NCI-H2196 treated with DMSO at 0.1 percent for 48 hours (cell line): ENCODE measurements around the gene APPL2.
"Not testable (repeated sequence)": the region's sequence is repeated elsewhere in the genome, so short reads cannot be mapped to it uniquely, and the experiment has no call there.

Source experiments
- DNase-seq: peaks from one replicate; lab custom pipeline; 2025; ENCODE audit not compliant: unreplicated experiment; lab: John Stamatoyannopoulos, UW

APPL2 gene

DNA sequence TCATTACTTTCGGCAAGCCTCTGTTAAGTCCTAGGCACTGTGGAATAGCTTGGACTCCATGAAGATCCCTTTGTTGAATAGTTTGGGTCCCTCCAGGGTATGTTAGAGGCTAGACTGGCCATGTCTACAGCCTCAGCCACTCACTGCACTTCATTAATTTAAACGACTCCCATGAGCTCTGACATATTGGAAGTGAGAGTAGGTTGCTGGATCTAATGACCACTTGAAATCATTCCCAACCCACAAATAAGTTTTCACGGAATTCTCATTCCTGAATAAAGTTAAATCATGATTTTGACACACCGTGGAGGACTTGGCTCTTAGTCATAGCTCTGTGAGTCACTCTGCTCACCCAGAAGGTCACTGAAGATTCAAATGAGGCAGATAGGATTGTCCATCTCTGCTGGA lies 21.4 kb upstream of the APPL2 start:
- DNase-seq = no peak

DNA sequence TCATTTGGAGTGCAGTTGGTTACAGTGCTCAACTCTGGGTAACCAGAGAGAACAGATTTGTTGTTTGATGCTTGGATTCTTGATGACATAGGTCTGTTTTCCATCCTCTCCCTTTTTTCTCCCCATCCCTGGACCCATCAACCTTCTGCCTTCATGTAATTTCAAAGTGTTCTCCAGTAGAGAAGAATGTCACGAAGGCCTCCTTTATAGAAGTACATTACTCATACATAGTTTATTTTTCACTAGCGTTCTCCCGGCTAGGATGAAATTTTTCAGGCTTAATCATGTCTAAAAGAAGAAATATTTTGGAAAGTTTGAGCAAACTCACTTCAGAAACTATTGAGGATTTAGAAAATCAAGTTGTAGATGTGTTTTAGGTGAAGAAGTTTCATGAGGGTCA lies 20.9 kb upstream of the APPL2 start:
- no peak for DNase-seq

DNA sequence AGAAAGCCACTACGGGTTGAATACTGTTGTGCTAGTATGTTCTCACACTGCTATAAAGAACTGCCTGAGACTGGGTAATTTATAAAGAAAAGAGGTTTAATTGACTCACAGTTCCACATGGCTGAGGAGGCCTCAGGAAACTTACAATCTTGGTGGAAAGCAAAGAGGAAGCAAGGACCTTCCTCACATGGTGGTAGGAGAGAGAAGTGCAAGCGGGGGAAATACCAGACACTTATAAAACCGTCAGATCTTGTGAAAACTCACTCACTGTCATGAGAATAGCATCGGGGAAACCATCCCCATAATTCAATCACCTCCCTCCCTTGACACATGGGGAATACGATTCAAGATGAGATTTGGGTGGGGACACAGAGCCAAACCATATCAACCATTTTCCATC lies 20.5 kb upstream of the APPL2 start:
- not testable (repeated sequence) for DNase-seq

DNA sequence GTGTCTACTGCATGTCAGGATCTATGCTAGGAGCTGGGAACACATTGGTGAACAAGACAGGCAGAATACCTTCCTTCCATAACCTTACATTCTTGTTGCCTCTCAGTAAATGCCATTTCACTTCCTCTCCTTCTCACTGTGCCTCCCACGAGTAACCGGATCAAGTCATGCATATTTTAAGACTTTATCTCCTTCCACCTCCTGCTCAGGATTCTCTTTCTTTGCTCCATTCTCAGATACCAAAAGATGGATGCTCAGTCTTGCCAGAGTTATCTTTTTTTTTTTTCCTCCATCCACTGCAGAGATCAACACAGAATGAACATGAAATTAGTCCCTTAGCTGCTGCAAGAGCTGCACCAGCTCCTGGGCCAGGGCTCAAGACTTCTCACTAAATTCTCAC lies 20.0 kb upstream of the APPL2 start:
- DNase-seq = no peak

DNA sequence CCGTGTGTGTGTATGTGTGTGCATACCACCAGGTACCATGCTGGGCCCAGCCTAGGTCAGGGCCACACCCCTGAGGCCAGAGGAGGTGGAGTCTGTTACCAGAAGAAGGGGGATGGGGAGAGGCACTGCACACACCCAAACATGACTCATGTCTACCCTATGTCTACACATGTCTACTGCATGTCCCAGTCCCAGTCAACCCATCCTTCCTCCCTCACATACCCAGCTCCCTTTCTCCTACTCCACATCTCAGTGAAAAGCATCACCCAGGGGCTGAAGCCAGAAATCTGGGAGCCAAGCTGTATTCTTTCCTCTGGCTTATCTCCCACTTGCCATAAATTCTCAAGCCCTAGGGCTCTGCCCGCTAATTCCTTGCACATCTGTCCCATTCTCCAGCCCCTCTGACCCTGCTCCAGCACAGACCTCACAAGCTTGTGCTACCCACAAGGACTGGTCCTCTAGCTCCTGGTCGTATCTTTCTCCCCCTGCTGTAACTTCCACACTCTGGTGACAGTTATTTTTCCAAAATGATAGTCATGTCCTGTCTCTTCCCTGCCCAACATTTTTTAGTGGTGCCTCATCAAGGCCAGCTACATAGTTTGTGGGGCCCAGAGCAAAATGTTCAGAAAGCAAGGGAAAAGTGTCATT lies 18.0 kb upstream of the APPL2 start:
- no peak for DNase-seq

DNA sequence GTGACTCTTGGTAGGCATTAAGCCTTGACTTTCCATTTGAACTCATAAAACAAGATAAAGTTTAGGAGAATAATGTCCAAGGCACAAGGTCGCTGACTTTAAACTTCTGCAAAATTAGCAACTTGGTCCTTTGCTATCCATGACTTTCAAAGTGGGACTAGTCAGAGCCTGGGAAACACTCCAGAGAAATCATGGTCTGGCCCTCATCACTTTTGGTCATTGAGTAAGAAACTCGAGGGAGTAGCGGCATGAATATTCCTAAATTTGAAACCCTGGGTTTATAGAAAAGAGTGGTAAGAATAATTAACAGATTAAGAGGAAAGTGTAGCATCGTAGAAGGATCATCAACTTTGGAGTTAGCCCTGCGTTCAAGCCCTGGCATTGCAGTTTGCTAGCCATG lies 16.9 kb upstream of the APPL2 start:
- no peak for DNase-seq

DNA sequence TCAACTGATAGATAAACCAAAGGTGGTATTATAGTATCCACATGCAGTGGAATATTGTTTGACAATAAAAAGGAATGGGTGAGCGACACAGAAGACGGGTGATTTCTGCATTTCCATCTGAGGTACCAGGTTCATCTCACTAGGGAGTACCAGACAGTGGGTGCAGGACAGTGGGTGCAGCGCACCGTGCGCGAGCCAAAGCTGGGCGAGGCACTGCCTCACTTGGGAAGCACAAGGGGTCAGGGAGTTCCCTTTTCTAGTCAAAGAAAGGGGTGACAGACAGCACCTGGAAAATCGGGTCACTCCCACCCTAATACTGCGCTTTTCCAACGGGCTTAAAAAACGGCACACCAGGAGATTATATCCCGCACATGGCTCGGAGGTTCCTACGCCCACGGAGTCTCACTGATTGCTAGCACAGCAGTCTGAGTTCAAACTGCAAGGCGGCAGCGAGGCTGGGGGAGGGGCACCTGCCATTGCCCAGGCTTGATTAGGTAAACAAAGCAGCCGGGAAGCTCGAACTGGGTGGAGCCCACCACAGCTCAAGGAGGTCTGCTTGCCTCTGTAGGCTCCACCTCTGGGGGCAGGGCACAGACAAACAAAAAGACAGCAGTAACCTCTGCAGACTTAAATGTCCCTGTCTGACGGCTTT lies 9.9 kb upstream of the APPL2 start:
- DNase-seq = not testable (repeated sequence)

DNA sequence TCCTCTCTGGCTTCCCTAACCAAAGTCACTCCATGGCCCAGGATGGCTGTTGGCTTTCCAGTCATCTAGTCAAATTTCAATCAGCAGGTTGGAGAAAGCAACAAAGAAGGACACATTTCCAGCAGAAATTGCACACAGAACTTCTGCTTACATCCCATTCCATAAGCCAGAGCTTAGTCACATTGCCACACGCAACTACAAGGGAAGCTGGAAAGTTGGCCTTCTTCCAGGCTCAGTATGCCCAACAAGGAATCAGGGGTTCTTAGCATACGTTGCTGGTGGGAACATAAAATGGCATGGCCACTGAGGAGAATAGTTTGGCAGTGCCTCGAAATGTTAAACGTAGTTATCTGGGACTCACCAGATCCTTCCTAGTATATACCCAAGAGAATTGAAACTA lies 9.3 kb upstream of the APPL2 start:
- no peak for DNase-seq

DNA sequence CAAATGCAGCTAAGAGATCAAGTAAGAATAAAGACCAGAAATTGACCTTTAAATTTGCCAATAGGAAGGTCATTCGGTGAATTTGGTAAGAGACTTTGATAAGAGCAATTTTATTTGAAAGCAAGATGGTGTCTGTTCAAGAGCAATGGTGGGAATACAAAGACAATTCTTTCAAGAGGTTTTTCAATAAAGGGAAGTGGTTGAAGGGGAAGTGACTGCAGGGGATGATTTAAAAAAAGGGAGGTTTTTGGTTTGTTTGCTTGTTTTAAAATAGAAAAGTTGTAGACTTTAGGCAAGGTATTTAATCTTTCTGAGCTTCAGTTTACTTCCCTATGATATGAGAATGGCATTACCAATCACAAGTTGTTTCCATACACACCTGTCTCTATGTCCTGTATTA lies 4.3 kb upstream of the APPL2 start:
- DNase-seq = no peak

DNA sequence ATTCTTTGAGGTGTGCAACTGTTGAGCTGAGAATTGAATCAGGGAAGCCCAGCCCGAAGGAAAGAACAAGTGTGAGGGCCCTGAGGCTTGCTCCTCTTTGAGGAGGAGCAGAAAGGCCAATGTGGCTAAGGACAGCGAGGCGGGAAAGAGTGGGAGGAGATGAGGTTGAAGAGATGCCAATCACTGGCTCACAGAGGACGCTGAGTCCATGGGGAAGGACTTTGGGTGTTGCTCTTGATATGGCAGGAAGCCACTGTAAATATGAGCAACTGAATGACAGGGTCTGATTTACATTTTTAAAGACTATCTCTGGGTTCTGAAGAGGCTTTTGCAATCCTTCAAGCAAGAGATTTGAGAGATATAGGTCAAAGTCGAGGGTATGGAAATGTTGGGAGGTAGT lies 3.3 kb upstream of the APPL2 start:
- DNase-seq = no peak

DNA sequence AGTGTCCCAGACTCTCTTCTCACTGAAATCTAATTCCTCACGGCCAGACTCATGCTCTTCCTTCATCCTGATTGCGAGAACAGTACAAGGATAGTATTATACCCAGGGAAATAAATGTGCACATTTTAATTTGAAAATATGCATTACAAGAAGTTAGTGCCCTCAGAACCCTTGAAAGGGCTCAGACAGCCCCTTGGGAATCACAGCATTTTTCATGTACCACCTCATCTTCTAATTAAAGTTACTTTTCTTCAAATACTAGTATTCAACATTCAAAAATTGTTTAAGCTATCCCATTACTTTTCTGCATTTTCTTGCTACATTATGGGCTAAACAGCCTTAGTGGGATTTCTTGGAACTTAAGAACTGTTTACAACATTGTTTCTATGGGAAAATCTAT lies 1.7 kb upstream of the APPL2 start:
- DNase-seq = no peak

DNA sequence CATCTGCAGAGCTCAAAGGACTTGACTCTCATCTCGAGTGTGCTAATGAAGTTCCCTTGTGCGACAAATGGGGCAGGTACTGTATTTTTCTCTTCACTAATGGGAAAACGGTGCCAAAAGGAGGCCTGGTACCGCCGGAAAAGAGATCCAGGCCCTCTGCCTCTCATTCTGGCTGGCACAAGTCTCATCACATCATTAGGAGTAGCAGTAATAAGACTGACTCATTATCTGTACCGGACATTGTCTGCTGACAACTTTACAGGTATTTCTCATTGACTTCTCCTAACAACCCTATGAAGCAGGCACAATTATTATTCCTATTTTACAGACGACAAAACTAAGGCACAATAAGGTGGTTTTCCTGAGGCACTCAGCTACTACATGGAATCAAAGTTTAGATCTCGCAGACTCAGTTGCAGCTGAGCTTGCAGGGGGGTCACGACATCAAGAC lies 668 bp downstream of the APPL2 start:
- DNase-seq = no peak

DNA sequence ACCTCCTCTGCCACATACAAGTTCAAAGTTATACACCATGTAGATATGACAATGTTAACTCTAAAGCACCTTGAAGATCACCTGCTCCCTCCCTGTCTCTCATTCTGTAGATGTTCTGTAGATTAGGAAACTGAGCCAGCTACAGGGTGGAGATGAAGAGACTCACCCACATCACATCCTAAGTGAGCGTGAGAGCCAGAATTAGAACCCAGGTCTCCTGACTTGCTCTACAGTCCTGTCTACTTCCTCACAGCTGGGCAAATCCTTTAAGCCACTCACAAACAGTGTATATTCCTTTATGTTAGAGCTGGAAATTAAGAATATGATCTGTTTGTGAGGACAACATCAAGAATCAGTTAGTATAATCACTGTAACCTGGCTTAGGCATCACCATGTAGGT lies 1.8 kb downstream of the APPL2 start:
- DNase-seq = no peak

DNA sequence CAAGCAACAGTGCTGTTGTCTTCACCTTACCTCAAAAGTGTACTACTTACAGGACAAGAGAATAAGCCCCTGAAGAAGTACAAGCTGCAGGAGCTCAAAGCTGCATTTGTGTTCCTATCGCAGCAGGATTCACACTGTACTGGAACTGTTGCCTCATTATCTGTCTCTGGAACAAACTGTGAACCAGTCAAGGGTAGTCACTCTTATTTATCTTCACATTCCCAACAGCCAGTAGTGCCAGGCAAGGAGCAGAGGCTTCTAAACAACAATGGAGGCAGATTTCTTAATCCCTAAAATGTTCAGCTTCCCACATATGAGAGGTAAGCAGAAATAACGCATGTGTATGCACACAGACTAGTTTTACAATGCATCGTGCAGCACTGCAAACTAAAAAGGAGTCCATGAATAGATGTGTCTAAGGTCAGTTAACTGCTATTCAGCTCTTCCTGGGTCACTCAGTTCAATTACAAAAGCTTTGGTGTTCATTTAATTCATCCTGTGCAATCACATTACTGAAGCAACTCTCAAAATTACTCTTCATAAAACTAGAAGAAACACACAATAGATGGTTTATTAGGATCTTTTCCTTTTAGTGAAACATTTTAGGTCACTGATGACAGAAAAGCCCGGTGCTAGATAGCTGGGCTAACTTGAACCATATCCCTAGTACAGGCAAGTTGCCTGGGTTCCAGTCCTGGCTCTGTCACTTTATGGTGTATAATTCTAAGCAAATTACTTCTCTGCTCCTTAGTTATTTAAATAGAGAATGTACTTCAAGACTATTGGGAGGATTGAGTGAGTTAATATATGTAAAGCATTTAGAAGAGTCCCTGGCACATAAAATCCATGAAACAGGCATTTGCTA lies 2.7 kb downstream of the APPL2 start:
- DNase-seq = no peak

DNA sequence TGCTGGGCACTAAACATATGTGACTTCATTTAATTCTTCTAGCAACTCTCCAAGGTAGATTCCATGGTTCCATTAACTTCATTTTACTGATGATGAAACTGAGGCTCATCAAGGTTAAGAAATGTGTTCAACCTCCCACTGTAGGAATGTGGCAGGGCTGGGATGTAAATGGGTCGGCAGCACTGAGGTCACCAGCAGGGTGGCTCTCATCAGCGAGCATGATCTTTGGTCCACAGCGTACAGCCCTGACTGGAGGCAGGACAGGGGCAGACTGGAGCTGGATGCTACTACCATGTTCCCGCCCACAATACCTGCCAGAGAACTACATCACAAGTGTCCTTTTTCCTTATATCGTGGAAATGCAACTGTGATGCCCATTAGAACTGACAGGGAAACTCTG lies 4.6 kb downstream of the APPL2 start:
- DNase-seq = no peak

DNA sequence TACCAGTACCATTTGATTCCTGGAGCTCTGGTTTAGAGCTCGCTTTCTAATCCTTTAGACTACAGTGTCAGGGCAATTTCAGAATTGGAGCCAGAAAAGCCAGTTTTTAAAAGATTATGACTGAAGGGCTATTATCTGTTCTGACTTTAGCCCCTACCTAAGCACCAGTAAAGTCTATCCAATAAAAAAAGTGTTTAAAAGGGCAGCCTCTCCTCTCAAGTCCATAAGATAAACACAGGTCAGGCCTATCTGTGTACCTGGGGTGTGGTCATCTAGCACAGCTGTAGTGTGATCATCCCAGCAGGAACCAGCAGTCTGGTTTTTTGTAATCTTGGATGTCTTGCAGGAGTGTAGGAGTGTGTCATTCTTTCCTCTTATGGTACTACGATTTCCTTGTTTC lies 6.6 kb downstream of the APPL2 start:
- no peak for DNase-seq

DNA sequence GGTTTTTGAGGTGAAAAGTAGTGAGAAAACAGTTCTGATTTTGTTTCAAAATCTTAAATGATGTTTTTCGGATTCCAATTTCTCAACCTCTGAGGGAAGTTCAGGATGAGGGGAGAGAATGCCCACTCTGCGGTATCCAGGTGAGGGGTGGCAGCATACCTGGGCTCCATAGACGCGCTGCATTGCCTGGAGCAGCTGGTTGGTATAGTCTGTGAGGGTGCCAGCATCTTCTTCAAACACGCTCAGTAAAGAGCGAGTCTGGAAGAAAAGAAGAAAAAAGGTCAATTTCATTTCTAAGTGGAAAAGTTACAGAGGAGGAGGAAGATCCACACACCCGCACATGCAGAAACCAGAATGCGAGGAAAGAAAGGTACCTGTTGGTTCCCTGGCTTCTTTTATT lies 7.0 kb downstream of the APPL2 start:
- no peak for DNase-seq

DNA sequence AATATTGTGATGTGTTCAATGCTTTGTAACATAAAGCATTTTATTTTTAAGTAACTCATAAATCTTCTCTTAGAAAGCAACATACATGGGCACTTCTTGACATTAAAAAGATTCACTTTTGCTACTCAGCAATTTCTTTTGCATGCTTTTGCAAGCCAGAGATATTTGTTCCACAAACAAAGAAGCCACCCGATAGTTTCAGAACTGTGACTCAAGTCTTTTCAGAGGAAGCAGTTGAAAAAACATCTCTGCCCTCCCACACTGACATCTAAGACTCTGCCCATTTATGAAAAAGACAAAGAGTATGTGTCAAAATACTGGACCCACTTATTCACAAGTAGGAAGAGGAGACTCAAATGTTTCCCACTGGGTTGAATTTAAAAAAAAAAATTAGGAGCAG lies 7.5 kb downstream of the APPL2 start:
- no peak for DNase-seq

DNA sequence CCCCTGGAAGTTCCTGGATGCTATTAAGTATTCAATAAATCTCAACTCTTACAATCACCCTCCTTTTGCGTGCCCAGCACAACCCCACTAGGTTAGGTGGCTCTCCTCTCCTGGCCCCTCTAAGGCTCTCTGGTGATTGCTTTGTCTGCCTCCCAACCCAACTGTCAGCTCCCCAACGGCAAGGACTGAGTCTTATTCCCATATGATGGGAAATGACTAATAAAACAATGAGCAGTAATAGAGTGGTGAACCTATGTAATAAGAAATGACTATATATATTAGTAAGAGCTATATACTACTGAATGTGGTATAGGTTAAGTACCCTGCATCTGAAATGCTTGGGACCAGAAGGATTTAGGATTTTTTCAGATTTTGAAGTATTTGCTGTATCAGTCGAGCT lies 8.1 kb downstream of the APPL2 start:
- DNase-seq = no peak

DNA sequence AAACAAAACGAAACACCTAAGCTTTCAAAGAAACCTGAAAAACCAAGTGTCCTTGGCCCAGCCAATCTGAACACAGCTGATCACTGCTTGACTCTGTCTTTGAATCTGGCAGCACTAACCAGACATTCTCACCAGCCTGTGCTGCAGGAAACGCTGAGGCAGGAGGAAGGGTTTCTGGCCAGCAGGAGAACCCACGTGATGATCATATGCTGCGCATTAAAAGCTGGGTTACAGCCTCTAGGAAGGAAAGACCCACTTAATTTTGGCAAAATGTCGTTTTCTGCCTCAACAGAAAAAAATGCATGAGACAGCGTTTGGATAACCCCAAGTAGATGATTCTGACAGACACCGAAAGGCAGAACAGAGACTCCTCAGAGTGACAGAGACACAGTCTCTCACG lies 9.8 kb downstream of the APPL2 start:
- no peak for DNase-seq

DNA sequence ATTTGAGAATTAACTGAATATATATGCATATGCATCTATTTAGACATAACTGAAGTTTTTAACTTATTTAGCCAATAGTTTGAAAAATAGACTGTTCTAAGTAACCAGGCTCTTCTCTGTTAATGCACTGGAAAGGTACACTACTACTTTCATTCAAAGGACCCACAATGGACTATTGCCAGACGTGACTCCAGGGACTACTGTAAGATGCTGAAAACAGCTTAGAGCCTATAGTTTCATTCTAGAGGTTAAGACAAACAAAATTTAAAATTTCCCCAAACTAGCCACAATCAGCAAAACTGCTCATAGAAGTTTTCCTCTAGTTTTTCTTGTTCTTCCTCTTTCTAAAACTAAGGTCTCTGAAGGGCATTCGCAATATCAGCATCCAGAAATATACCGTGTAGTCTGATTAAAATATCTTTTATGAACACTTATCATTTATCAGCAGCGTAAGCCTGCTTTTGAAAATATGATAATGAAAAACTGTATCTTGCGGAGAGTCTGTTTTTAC lies 10.4 kb downstream of the APPL2 start:
- no peak for DNase-seq

DNA sequence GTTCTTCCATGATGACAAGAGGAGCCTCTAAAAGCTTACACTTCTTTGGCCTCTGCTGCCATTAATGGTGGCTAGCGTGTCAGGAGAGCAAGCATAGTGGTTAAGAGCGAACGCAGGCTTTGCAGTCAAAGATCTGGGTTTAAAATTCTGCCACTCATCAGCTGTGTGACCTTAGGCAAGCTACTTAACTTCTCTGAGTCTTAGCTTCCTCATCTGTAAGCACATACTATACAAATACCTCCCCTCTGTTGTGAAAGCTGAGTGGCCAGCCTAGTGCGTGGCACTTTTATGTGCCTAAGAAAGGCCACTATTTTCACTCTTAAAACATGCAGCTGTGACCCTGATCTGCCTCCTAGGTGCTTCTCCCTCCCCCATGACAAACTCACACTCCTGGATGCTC lies 11.6 kb downstream of the APPL2 start:
- DNase-seq = no peak
